ENCODE results near the gene SPOP. TPM values are rescaled to one million over a fixed set of nuclear protein-coding genes. Genes with fewer than 3 reads are reported as not detected.

SPOP gene
- total RNA-seq, 1 donor from 2014 or later, result 58.0 TPM

DNA sequence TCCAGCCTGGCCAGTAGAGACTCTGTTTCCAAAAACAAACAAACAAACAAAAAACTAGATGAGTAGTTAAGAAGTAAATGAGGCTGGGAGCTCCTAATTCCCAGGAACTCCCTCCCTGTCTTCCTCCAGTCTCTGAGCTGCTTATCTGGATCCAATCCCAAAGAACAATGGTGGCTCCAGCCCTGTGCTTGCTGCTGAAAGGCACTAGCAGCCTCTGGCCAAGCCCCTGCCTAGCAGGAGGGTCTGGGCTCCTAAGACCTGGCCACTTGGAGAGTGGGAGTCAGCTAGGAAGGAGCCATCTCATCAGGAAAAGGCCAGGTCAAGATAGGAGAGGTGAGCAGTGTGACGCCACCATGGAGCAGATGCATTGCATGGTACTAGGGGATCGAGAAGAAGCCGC is 44.2 kb upstream of the SPOP start:
- Mint-ChIP-seq H3K27ac (no peak overlapping the region), H3K36me3 (ENCODE audit: insufficient read depth) (peaks cover 16% of the 10 kb centered on the region), H3K4me1 (ENCODE audit: low read depth) (no peaks in the 10 kb centered on the region), H3K9me3 (ENCODE audit: low read depth) (no peaks in the 10 kb centered on the region), H3K4me3 (ENCODE audit: low read depth) (no peak overlapping the region), H3K27me3 (no peaks in the 10 kb centered on the region)
- DNase-seq (ENCODE audit: low spot score, unreplicated experiment), result no peak
- TF ChIP-seq, protein P1, sequence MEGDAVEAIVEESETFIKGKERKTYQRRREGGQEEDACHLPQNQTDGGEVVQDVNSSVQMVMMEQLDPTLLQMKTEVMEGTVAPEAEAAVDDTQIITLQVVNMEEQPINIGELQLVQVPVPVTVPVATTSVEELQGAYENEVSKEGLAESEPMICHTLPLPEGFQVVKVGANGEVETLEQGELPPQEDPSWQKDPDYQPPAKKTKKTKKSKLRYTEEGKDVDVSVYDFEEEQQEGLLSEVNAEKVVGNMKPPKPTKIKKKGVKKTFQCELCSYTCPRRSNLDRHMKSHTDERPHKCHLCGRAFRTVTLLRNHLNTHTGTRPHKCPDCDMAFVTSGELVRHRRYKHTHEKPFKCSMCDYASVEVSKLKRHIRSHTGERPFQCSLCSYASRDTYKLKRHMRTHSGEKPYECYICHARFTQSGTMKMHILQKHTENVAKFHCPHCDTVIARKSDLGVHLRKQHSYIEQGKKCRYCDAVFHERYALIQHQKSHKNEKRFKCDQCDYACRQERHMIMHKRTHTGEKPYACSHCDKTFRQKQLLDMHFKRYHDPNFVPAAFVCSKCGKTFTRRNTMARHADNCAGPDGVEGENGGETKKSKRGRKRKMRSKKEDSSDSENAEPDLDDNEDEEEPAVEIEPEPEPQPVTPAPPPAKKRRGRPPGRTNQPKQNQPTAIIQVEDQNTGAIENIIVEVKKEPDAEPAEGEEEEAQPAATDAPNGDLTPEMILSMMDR (IDR thresholded peaks at IDR 0.05; ENCODE audit: unreplicated experiment), result no peak

DNA sequence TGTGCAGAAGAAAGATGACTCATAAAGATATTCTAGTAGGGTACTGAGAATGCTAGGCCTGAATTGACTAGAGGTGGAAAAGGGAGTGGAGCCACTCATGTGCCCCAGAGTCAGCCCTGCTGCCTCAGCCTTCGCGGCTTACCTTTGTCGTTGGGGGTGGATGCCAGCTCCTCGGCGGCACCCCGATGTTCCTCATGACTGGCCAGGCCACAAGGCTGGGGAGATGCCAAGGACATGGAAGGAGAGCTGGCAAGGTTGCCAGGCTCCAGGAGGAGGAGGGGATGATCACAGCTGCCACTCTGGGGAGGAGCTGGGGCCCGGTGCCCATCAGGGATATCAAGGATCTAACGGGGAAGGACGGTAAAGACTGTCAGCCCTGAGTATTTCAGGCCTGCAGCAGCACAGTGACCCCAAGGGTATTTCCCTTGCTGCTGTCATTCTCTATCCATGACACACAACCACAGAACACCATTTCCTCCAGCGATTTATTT is 39.5 kb upstream of the SPOP start:
- Mint-ChIP-seq H3K4me1 (ENCODE audit: low read depth) (peaks cover 14% of the 10 kb centered on the region), H3K27ac (no peak overlapping the region), H3K27me3 (no peaks in the 10 kb centered on the region), H3K9me3 (ENCODE audit: low read depth) (no peaks in the 10 kb centered on the region), H3K4me3 (ENCODE audit: low read depth) (no peak overlapping the region), H3K36me3 (ENCODE audit: insufficient read depth) (peaks cover 23% of the 10 kb centered on the region)
- TF ChIP-seq, protein P1 (IDR thresholded peaks at IDR 0.05; ENCODE audit: unreplicated experiment), result no peak
- DNase-seq (ENCODE audit: low spot score, unreplicated experiment), result no peak

DNA sequence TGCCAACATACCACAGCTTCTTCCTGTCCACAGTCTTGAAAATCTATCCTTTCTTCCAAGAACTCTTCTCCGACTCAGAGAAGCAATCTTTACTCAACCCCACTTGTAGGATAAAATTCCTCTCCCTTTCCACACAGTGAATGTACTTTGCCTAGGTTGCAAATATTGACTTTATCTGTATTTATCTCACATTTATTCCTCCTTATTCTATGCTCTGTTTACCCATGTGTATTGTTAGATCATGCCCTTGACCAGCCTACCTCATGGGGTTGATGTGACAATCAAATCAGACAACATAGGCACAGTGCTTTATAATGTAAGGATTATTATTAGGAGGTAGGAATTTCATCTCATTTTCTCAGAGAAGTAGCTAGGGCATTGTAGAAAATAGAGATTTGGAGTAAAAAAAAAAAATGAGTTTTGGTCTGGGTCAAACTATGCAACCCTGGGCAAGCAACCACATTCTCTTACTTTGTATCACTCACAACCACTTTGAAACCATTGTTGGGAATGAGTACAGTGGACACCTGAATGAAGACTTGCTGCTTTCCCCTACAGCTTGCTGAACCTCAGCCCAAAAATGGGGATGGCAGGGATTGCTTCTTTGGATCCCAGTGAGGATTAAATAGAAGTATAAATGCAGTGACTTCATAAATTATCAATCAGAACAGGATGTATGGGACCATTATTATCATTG is 38.9 kb upstream of the SPOP start:
- Mint-ChIP-seq H3K9me3 (ENCODE audit: low read depth) (no peaks in the 10 kb centered on the region), H3K27me3 (no peaks in the 10 kb centered on the region), H3K36me3 (ENCODE audit: insufficient read depth) (peaks cover 23% of the 10 kb centered on the region), H3K4me1 (ENCODE audit: low read depth) (peaks cover 14% of the 10 kb centered on the region), H3K27ac (peak overlapping the region; percentile 17), H3K4me3 (ENCODE audit: low read depth) (no peak overlapping the region)
- no peak for DNase-seq (ENCODE audit: low spot score, unreplicated experiment)
- TF ChIP-seq, protein P1 (IDR thresholded peaks at IDR 0.05; ENCODE audit: unreplicated experiment), result no peak

DNA sequence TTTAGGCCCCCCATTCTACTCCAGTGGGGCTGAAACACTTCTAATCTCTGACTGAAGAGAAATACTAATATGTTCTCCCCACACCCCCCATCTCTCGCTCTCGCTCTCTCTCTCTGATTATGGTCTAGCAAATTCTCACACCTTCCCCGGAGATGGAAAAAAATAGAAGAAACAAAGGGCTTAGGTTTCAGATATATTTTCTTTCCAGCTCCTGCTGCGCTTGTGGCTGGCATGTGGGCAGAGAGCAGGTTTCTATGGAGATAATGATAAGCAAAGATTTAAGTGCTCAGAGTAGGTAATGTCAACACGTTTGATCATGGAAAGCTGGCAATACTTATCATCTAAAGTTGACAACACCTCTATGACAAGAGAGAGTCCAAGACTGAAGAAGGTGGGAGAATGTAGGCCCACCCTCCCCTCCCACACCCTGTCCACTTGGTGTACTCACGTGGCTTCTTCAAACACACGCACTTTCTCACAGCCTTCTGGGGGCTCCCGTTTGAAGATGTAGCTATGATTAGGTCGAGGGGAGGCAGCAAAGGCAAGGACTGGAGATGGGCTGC is 37.9 kb upstream of the SPOP start:
- Mint-ChIP-seq H3K36me3 (ENCODE audit: insufficient read depth) (peaks cover 23% of the 10 kb centered on the region), H3K4me3 (ENCODE audit: low read depth) (no peak overlapping the region), H3K9me3 (ENCODE audit: low read depth) (no peaks in the 10 kb centered on the region), H3K27ac (no peak overlapping the region), H3K27me3 (no peaks in the 10 kb centered on the region), H3K4me1 (ENCODE audit: low read depth) (peaks cover 14% of the 10 kb centered on the region)
- DNase-seq (ENCODE audit: low spot score, unreplicated experiment), result no peak
- TF ChIP-seq, protein P1 (IDR thresholded peaks at IDR 0.05; ENCODE audit: unreplicated experiment), result no peak

DNA sequence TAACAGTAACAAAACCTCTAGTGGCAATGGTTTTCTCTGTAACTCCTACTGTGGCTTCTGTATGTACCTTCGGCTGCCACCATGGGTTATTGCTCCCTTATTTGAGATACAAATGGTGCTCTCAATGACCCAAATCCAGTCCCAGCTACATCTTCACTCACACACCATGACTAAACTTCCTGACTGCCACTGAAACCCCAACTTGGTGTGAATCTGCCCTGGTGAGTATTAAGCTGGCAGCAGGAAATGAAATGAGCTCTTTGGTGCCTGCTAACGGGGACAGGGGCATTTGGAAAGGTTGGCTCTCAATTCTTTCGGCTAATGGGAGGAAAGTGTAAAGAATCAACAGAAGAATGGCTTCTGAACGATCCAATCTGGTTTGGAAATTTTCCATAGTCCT is 37.3 kb upstream of the SPOP start:
- H3K36me3 Mint-ChIP-seq (ENCODE audit: insufficient read depth), result peaks cover 23% of the 10 kb centered on the region

More for the DNA sequence above, 37.3 kb upstream of the SPOP start:
- Mint-ChIP-seq H3K27me3 (no peaks in the 10 kb centered on the region), H3K4me1 (ENCODE audit: low read depth) (peaks cover 14% of the 10 kb centered on the region), H3K9me3 (ENCODE audit: low read depth) (no peaks in the 10 kb centered on the region), H3K4me3 (ENCODE audit: low read depth) (no peak overlapping the region), H3K27ac (no peak overlapping the region)
- DNase-seq (ENCODE audit: low spot score, unreplicated experiment), result no peak
- TF ChIP-seq, protein P1 (IDR thresholded peaks at IDR 0.05; ENCODE audit: unreplicated experiment), result no peak
